Ovary (tissue), 9 donors: ENCODE measurements around the gene PLS1. TPM values are rescaled to one million over a fixed set of nuclear protein-coding genes. Genes with fewer than 3 reads are reported as not detected.

ENCODE experiments used
- DNase-seq, 5 donors: peaks; one replicate each; pipeline ENCODE4 v3.0.0-alpha.2; 2019 to 2020
- H3K27ac ChIP-seq, 2 donors: fragments of 200-600 bp; one replicate each; pipeline versions ENCODE4 v1.5.1 to v1.8.0; 2019 to 2022
- H3K27me3 ChIP-seq: fragments of 200-600 bp; one replicate; pipeline ENCODE4 v1.8.0; 2022
- H3K36me3 ChIP-seq: fragments of 200-600 bp; sonication (generic); one replicate; pipeline ENCODE4 v1.5.1; 2019
- H3K4me1 ChIP-seq: one replicate; pipeline ENCODE4 v1.8.1; 2013; ENCODE audit warnings: mild to moderate bottlenecking, moderate library complexity; ENCODE audit not compliant: insufficient read depth
- H3K4me3 ChIP-seq: fragments of 200-600 bp; sonication (generic); one replicate; pipeline ENCODE4 v1.5.1; 2017
- H3K9me3 ChIP-seq, 2 donors: fragments of 200-600 bp in 1 of 2; sonication (generic) in 1 of 2; one replicate each; pipeline versions ENCODE4 v1.5.1 to v1.8.1; 2013 to 2019; ENCODE audit warnings: mild to moderate bottlenecking in 1 of 2, moderate library complexity in 1 of 2
- CTCF ChIP-seq, 3 donors: fragments of 450-650 bp in 2 of 3; fragments of 200-600 bp in 1 of 3; IDR thresholded peaks; one replicate each; pipeline versions ENCODE4 v1.5.1 to v1.8.0; 2016 to 2022; ENCODE audit warnings: antibody characterized with exemption in 3 of 3, mild to moderate bottlenecking in 1 of 3
- EP300 ChIP-seq: sonication (generic); formaldehyde crosslinking; IDR thresholded peaks from one replicate; pipeline ENCODE4 v1.6.1; 2017; ENCODE audit warnings: antibody characterized with exemption
- POLR2A ChIP-seq: fragments of 450-650 bp; IDR thresholded peaks from one replicate; pipeline ENCODE4 v1.6.1; 2017; ENCODE audit warnings: antibody characterized with exemption, mild to moderate bottlenecking, moderate library complexity
- WGBS, 3 donors: extraction: QIAGEN DNeasy Blood & Tissue Kit in 1 of 3; methylation state at CpG; one replicate each; pipeline versions ENCODE4 v1.1.5 to v1.1.7; 2013 to 2017; 5-methylcytosine and 5-hydroxymethylcytosine counted together
- intact Hi-C, 4 donors: fragments of 100-400 bp; cut with DNase I; formaldehyde crosslinking; loops; one replicate each; pipeline versions ENCODE4 v1.11.0 to v1.15.1; 2022 to 2023
- polyA plus RNA-seq, 2 donors: library from polyadenylated mRNA; stranded (reverse); fragments of 200-250 nt in 1 of 2; fragments of 350-450 nt in 1 of 2; fragmentation: Illumina TruSeq in 1 of 2; extraction: RNeasy Lipid Tissue Mini Kit (QIAGEN cat#74804) in 1 of 2; gene quantifications; one replicate each; pipeline ENCODE4 v1.2.3, GENCODE V29; 2013 to 2014
- total RNA-seq, 7 donors: library from RNA; depleted of rRNA in 2 of 7; stranded (reverse); fragments of >200 nt in 2 of 7; fragmentation: NEBNext Ultra II Directional in 3 of 7; extraction: Animal tissue kit (Norgen Biotek cat#: 25700) in 3 of 7; gene quantifications; one replicate each; pipeline versions ENCODE4 v1.1.0 to v1.2.4, GENCODE V29; 2016 to 2023
- donor health status: DM: no; HTN: no; CAD: no; lungs with moderate emphysema.
- donor health status: DM: no; HTN: no; CAD: no.
- donor health status: Bipolar disorder and iron deficiency.
- donor health status: DM: yes; HTN: yes; CAD: no.
- donor health status: DM: no; HTN: no; CAD: no.
- donor health status: DM: yes; HTN: yes; CAD: no.

Gene PLS1
- total and polyA plus RNA-seq, 9 donors: 0.61 to 6.9 (median 1.7) TPM

- H3K4me3 ChIP-seq: no peak overlapping the region
- no peaks in the 10 kb centered on the region for H3K36me3 ChIP-seq
- intact Hi-C loops: no loop called here
- DNase-seq: no peak
- 21 to 37% (median 27%) methylated on average over 6 of the region's 6 CpGs for WGBS, 3 donors
- H3K27me3 ChIP-seq: no peaks in the 10 kb centered on the region
- H3K27ac ChIP-seq: no peak overlapping the region
- TF ChIP-seq EP300: no peak
- TF ChIP-seq CTCF (IDR thresholded peaks at IDR 0.05): no peak
- TF ChIP-seq POLR2A: no peak
- no peaks in the 10 kb centered on the region for H3K9me3 ChIP-seq
- no peaks in the 10 kb centered on the region for H3K4me1 ChIP-seq
Measured at GRCh38 chr3:142660383-142660782, 64.2 kb downstream of the PLS1 start.

- DNase-seq: no peak
- no peaks in the 10 kb centered on the region for H3K9me3 ChIP-seq
- no peak overlapping the region for H3K27ac ChIP-seq
- TF ChIP-seq CTCF (IDR thresholded peaks at IDR 0.05) (no peak), EP300 (no peak), POLR2A (no peak)
- no peaks in the 10 kb centered on the region for H3K36me3 ChIP-seq
- no peak overlapping the region for H3K4me3 ChIP-seq
- no peaks in the 10 kb centered on the region for H3K27me3 ChIP-seq
- intact Hi-C loops: no loop called here
- no peaks in the 10 kb centered on the region for H3K4me1 ChIP-seq
Measured at GRCh38 chr3:142660893-142661292, 64.7 kb downstream of the PLS1 start.

GRCh38 chr3:142663865-142664264, 67.7 kb downstream of the PLS1 start:
- intact Hi-C loops: no loop called here

GRCh38 chr3:142664311-142664710, 68.1 kb downstream of the PLS1 start:
- Histone ChIP-seq H3K9me3 (no peaks in the 10 kb centered on the region), H3K36me3 (no peaks in the 10 kb centered on the region), H3K27me3 (no peaks in the 10 kb centered on the region), H3K4me1 (no peaks in the 10 kb centered on the region), H3K4me3 (no peak overlapping the region), H3K27ac (no peak overlapping the region)
- intact Hi-C loops: no loop called here
- 6 to 27% (median 8%) methylated on average over 2 of the region's 2 CpGs for WGBS, 3 donors
- TF ChIP-seq POLR2A (no peak), CTCF (IDR thresholded peaks at IDR 0.05) (no peak), EP300 (no peak)
- DNase-seq: no peak

More at GRCh38 chr3:142663865-142664264, 67.7 kb downstream of the PLS1 start:
- H3K4me1 ChIP-seq: no peaks in the 10 kb centered on the region
- H3K27me3 ChIP-seq: no peaks in the 10 kb centered on the region
- no peak overlapping the region for H3K4me3 ChIP-seq
- no peaks in the 10 kb centered on the region for H3K36me3 ChIP-seq
- no peak for TF ChIP-seq EP300
- no peak for TF ChIP-seq POLR2A
- no peak for TF ChIP-seq CTCF (IDR thresholded peaks at IDR 0.05)
- WGBS, 3 donors: 84 to 88% (median 87%) methylated on average over 1 of the region's 1 CpG
- H3K27ac ChIP-seq: no peak overlapping the region
- no peaks in the 10 kb centered on the region for H3K9me3 ChIP-seq
- DNase-seq: no peak

- TF ChIP-seq POLR2A (no peak), CTCF (IDR thresholded peaks at IDR 0.05) (no peak), EP300 (no peak)
- intact Hi-C loops: no loop called here
- Histone ChIP-seq H3K4me1 (no peaks in the 10 kb centered on the region), H3K36me3 (no peaks in the 10 kb centered on the region), H3K27me3 (no peaks in the 10 kb centered on the region), H3K9me3 (no peaks in the 10 kb centered on the region), H3K27ac (no peak overlapping the region), H3K4me3 (no peak overlapping the region)
- DNase-seq: no peak
- 17 to 56% (median 23%) methylated on average over 2 of the region's 2 CpGs for WGBS, 3 donors
Measured at GRCh38 chr3:142664819-142665218, 68.6 kb downstream of the PLS1 start.
